Kidney (tissue), 14 donors: ENCODE data around the gene RNF144B. TPM values are rescaled to one million over a fixed set of nuclear protein-coding genes. Genes with fewer than 3 reads are reported as not detected.

Experiments
- DNase-seq, 5 donors: peaks; one replicate each; pipeline ENCODE4 v3.0.0-alpha.2; 2013 to 2020
- FAIRE-seq: peaks from 2 replicates; lab custom pipeline; 2012; peaks lifted over from hg19 to GRCh38; lab: Jason Lieb, UNC
- H3K27ac ChIP-seq, 2 donors: one replicate each; pipeline ENCODE4 v1.7.0; 2013; ENCODE audit warnings: low read depth in 2 of 2, low read length in 2 of 2, inconsistent platforms in 1 of 2
- H3K27me3 ChIP-seq: one replicate; pipeline ENCODE4 v1.7.1; 2013; ENCODE audit warnings: low read length, inconsistent platforms; ENCODE audit not compliant: control insufficient read depth, insufficient read depth
- H3K36me3 ChIP-seq, 3 donors: one replicate each; pipeline versions ENCODE4 v1.7.0 to v1.7.1; 2013; ENCODE audit warnings: low read length in 3 of 3, control low read depth in 1 of 3, inconsistent platforms in 1 of 3; ENCODE audit not compliant: insufficient read depth in 3 of 3, control insufficient read depth in 2 of 3
- H3K4me1 ChIP-seq, 3 donors: one replicate each; pipeline versions ENCODE4 v1.7.0 to v1.7.1; 2013; ENCODE audit warnings: low read length in 3 of 3, inconsistent platforms in 1 of 3, low read depth in 1 of 3; ENCODE audit not compliant: control insufficient read depth in 2 of 3, insufficient read depth in 2 of 3
- H3K4me3 ChIP-seq, 3 donors: one replicate each; pipeline versions ENCODE4 v1.7.0 to v1.8.1; 2013; ENCODE audit warnings: low read length in 3 of 3, control low read depth in 1 of 3, inconsistent platforms in 1 of 3
- H3K9ac ChIP-seq, 3 donors: one replicate each; pipeline versions ENCODE4 v1.7.0 to v1.7.1; 2013; ENCODE audit warnings: low read length in 3 of 3, control low read depth in 1 of 3, inconsistent platforms in 1 of 3
- H3K9me3 ChIP-seq, 3 donors: one replicate each; pipeline versions ENCODE4 v1.7.0 to v1.7.1; 2013; ENCODE audit warnings: low read length in 3 of 3, control low read depth in 1 of 3, inconsistent platforms in 1 of 3; ENCODE audit not compliant: control insufficient read depth in 2 of 3, insufficient read depth in 1 of 3
- intact Hi-C: fragments of 100-400 bp; cut with DNase I; formaldehyde crosslinking; loops from one replicate; pipeline ENCODE4 v1.11.1; 2022
- polyA plus RNA-seq: library from polyadenylated mRNA; stranded (reverse); fragments of 350-450 nt; fragmentation: Illumina TruSeq; extraction: RNeasy Lipid Tissue Mini Kit (QIAGEN cat#74804); gene quantifications from one replicate; pipeline ENCODE4 v1.2.3, GENCODE V29; 2014; ENCODE audit warnings: low read depth, low replicate concordance; ENCODE audit not compliant: insufficient read depth
- total RNA-seq: library from RNA; stranded (reverse); fragmentation: NEBNext Ultra II Directional; extraction: Animal tissue kit (Norgen Biotek cat#: 25700); gene quantifications from one replicate; pipeline ENCODE4 v1.2.1, GENCODE V29; 2021
- TF ChIP-seq, protein P1 (sequence below): IDR thresholded peaks from 3 replicates; pipeline ENCODE4 v1.5.1; 2012; ENCODE audit warnings: mild to moderate bottlenecking, moderate library complexity, borderline replicate concordance; ENCODE audit not compliant: insufficient read depth; ENCODE audit errors: extremely low read depth
- donor health status: control.
- donor health status: control.
- donor health status: control.
- donor health status: control.
- donor health status: control.
- donor health status: DM: yes; HTN: yes; CAD: no.
- donor health status: Normal renal cell carcinoma (clear cell type).

RNF144B gene
- total and polyA plus RNA-seq, 2 donors from 2014 or later = 9.4 to 153 TPM

DNA sequence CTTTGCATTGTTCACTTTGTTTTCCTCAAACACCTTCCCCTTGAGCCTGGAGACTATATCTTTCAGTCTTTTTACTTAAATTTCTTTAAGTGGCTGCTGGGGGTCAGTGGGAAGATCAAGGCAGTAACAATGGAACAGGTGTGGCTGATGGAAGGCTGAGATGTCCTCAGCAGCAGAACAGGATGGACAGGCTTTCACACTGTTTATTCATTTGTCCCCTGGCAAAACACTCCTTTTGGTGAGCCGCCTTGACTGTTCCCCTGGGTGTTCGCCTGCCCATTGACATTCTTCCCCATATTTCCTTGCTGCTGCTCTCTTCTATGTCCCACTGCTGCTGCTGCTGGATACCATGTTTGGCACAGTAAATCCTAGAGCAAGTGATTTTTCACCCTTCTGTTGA, 38.1 kb downstream of the RNF144B start:
- Histone ChIP-seq H3K27me3 (no peaks in the 10 kb centered on the region), H3K9ac (no peak overlapping the region), H3K4me3 (no peak overlapping the region), H3K36me3 (no peaks in the 10 kb centered on the region), H3K27ac (no peak overlapping the region), H3K9me3 (no peaks in the 10 kb centered on the region), H3K4me1 (peaks cover 0 to 15% (median 0%) of the 10 kb centered on the region in 3 donors)
- DNase-seq = no peak
- FAIRE-seq = no peak
- intact Hi-C loops = no loop called here
- TF ChIP-seq, protein P1, sequence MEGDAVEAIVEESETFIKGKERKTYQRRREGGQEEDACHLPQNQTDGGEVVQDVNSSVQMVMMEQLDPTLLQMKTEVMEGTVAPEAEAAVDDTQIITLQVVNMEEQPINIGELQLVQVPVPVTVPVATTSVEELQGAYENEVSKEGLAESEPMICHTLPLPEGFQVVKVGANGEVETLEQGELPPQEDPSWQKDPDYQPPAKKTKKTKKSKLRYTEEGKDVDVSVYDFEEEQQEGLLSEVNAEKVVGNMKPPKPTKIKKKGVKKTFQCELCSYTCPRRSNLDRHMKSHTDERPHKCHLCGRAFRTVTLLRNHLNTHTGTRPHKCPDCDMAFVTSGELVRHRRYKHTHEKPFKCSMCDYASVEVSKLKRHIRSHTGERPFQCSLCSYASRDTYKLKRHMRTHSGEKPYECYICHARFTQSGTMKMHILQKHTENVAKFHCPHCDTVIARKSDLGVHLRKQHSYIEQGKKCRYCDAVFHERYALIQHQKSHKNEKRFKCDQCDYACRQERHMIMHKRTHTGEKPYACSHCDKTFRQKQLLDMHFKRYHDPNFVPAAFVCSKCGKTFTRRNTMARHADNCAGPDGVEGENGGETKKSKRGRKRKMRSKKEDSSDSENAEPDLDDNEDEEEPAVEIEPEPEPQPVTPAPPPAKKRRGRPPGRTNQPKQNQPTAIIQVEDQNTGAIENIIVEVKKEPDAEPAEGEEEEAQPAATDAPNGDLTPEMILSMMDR = no peak

DNA sequence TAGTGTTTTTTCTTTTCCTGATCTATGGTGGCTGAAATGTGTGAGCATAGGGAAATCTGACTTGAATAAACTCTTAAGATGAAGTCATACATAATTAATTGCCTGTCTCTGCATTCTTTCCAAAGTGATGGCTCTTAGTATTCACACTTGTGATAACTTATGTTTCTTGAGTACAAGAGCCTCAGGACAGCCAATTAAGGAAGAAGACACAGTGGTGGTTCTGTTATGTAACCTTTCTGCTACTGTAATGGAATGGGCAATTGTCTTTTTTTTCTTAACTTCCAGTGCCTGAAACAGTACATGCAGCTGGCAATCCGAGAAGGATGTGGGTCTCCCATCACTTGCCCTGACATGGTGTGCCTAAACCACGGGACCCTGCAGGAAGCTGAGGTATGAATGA, 40.1 kb downstream of the RNF144B start:
- DNase-seq (no peak), FAIRE-seq (no peak)
- Histone ChIP-seq H3K27ac (no peak overlapping the region), H3K27me3 (no peaks in the 10 kb centered on the region), H3K4me1 (peaks cover 0 to 15% (median 0%) of the 10 kb centered on the region in 3 donors), H3K4me3 (no peak overlapping the region), H3K9me3 (no peaks in the 10 kb centered on the region), H3K36me3 (no peaks in the 10 kb centered on the region), H3K9ac (no peak overlapping the region)
- intact Hi-C loops = no loop called here
- TF ChIP-seq, protein P1 = no peak

DNA sequence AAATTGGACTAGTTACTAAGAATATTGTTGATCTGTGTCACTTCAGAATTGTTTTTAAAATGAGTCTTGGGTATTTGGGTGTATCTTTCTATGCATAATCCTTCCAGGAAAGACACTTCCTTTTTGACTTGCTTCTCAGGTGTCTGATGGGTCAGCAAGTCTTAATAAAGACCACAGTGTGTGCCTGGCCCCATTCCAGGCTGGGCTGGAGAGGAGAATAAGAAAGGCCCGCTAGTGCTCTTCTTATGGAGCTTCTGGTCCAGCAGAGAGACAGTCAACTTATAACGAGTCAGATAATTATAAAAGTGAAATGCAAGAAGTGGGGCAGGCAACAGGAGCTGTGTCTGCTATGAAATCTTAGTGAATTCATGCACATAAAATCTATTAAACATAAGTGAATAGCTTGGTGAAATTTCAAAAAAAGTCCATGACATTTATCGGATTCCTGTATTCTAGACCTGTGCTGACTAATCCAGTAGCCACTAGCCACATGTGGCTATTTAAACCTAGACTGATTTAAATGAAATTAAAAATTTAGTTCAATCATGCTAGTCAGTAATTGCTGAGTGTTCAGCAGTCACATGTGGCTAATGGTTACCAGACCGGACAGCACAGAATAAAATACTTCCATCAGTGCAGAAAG, 42.6 kb downstream of the RNF144B start:
- H3K9me3 ChIP-seq = no peaks in the 10 kb centered on the region
- H3K27ac ChIP-seq = no peak overlapping the region
- TF ChIP-seq, protein P1 = no peak
- no peaks in the 10 kb centered on the region for H3K27me3 ChIP-seq
- intact Hi-C loops = no loop called here
- FAIRE-seq = no peak
- H3K4me1 ChIP-seq = peaks cover 0 to 15% (median 0%) of the 10 kb centered on the region in 3 donors
- H3K36me3 ChIP-seq = no peaks in the 10 kb centered on the region
- DNase-seq = no peak
- H3K9ac ChIP-seq = no peak overlapping the region
- no peak overlapping the region for H3K4me3 ChIP-seq
